Parathyroid adenoma (tissue), 2 donors: ENCODE results near the gene USP49.

ENCODE experiments used
- H2AFZ ChIP-seq: fragments of 300-600 bp; sonication (generic); one replicate; pipeline ENCODE4 v1.7.0; 2017; ENCODE audit warnings: antibody characterized with exemption, mild to moderate bottlenecking
- H3K27ac ChIP-seq: fragments of 300-600 bp; sonication (generic); one replicate; pipeline ENCODE4 v1.7.0; 2017
- H3K27me3 ChIP-seq: fragments of 300-600 bp; sonication (generic); one replicate; pipeline ENCODE4 v1.7.0; 2017; ENCODE audit warnings: low read length; ENCODE audit not compliant: control insufficient read depth, insufficient read depth
- H3K36me3 ChIP-seq: fragments of 300-600 bp; sonication (generic); one replicate; pipeline ENCODE4 v1.7.0; 2017; ENCODE audit warnings: low read length; ENCODE audit not compliant: control insufficient read depth, insufficient read depth
- H3K4me1 ChIP-seq: fragments of 300-600 bp; sonication (generic); one replicate; pipeline ENCODE4 v1.7.0; 2017; ENCODE audit warnings: control low read depth
- H3K4me2 ChIP-seq: fragments of 300-600 bp; sonication (generic); one replicate; pipeline ENCODE4 v1.7.0; 2017; ENCODE audit warnings: low read length
- H3K4me3 ChIP-seq: fragments of 300-600 bp; sonication (generic); one replicate; pipeline ENCODE4 v1.7.0; 2017; ENCODE audit warnings: low read depth, low read length
- H3K79me2 ChIP-seq: fragments of 300-600 bp; sonication (generic); one replicate; pipeline ENCODE4 v1.7.0; 2017; ENCODE audit warnings: control low read depth
- H3K9ac ChIP-seq: fragments of 300-600 bp; sonication (generic); one replicate; pipeline ENCODE4 v1.7.0; 2017; ENCODE audit warnings: mild to moderate bottlenecking
- H3K9me3 ChIP-seq: fragments of 300-600 bp; sonication (generic); one replicate; pipeline ENCODE4 v1.7.0; 2017; ENCODE audit warnings: low read length; ENCODE audit not compliant: control insufficient read depth
- CTCF ChIP-seq: fragments of 300-600 bp; sonication (generic); IDR thresholded peaks from one replicate; pipeline ENCODE4 v1.7.0; 2017; ENCODE audit warnings: antibody characterized with exemption, mild to moderate bottlenecking
- donor health status: primary hyperparathyroidism.

Gene USP49

GRCh38 chr6:41878246-41878645 lies 16.9 kb downstream of the USP49 start:
- H3K27me3 ChIP-seq, result no peaks in the 10 kb centered on the region
- H3K4me2 ChIP-seq, result no peak overlapping the region
- no peak for TF ChIP-seq CTCF
- no peaks in the 10 kb centered on the region for H3K9me3 ChIP-seq
- no peak overlapping the region for H3K4me3 ChIP-seq
- H3K4me1 ChIP-seq, result no peaks in the 10 kb centered on the region
- H3K79me2 ChIP-seq, result no peaks in the 10 kb centered on the region
- H2AFZ ChIP-seq, result no peak overlapping the region
- H3K9ac ChIP-seq, result no peak overlapping the region
- H3K27ac ChIP-seq, result no peak overlapping the region
- H3K36me3 ChIP-seq, result no peaks in the 10 kb centered on the region

GRCh38 chr6:41877051-41877680 lies 18.0 kb downstream of the USP49 start:
- H2AFZ ChIP-seq, result no peak overlapping the region
- H3K9ac ChIP-seq, result no peak overlapping the region
- H3K27ac ChIP-seq, result no peak overlapping the region
- H3K4me3 ChIP-seq, result no peak overlapping the region
- H3K4me1 ChIP-seq, result no peaks in the 10 kb centered on the region
- TF ChIP-seq CTCF, result no peak
- no peaks in the 10 kb centered on the region for H3K27me3 ChIP-seq
- H3K36me3 ChIP-seq, result no peaks in the 10 kb centered on the region
- H3K79me2 ChIP-seq, result no peaks in the 10 kb centered on the region
- no peaks in the 10 kb centered on the region for H3K9me3 ChIP-seq
- H3K4me2 ChIP-seq, result no peak overlapping the region

- H3K9ac ChIP-seq, result no peak overlapping the region
- H3K4me3 ChIP-seq, result no peak overlapping the region
- H3K36me3 ChIP-seq, result no peaks in the 10 kb centered on the region
Measured at GRCh38 chr6:41874741-41875140, 20.4 kb downstream of the USP49 start.

GRCh38 chr6:41872147-41872546 lies 23.0 kb downstream of the USP49 start:
- no peaks in the 10 kb centered on the region for H3K36me3 ChIP-seq
- H3K9me3 ChIP-seq, result no peaks in the 10 kb centered on the region
- TF ChIP-seq CTCF, result no peak
- no peak overlapping the region for H3K4me3 ChIP-seq
- H3K4me2 ChIP-seq, result no peak overlapping the region
- H3K79me2 ChIP-seq, result no peaks in the 10 kb centered on the region
- H3K27ac ChIP-seq, result no peak overlapping the region
- no peaks in the 10 kb centered on the region for H3K27me3 ChIP-seq
- H3K4me1 ChIP-seq, result no peaks in the 10 kb centered on the region
- no peak overlapping the region for H2AFZ ChIP-seq
- no peak overlapping the region for H3K9ac ChIP-seq

More at GRCh38 chr6:41874741-41875140, 20.4 kb downstream of the USP49 start:
- H2AFZ ChIP-seq, result no peak overlapping the region
- H3K27ac ChIP-seq, result no peak overlapping the region
- no peak overlapping the region for H3K4me2 ChIP-seq
- H3K4me1 ChIP-seq, result no peaks in the 10 kb centered on the region
- H3K9me3 ChIP-seq, result no peaks in the 10 kb centered on the region
- TF ChIP-seq CTCF, result no peak
- H3K79me2 ChIP-seq, result no peaks in the 10 kb centered on the region
- no peaks in the 10 kb centered on the region for H3K27me3 ChIP-seq

DNA sequence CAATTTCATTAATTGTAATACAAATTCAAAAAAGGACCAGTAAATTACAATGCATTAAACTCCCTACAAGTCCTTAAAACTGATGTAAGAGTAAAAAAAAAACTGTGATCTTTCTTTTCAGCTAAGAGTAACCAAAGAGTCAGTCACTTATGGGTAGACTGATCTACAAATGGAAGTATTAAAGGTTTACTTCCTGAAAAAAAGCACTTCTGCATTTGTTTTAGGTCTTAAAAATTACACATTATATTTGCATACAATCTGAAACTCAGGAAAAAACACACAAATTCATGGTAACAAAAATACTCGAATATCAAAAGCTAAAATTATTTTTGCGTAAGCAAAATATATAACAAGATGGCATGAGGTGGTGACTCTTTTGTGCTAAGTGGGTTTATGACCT lies 23.5 kb downstream of the USP49 start:
- H3K36me3 ChIP-seq, result no peaks in the 10 kb centered on the region
- H3K79me2 ChIP-seq, result no peaks in the 10 kb centered on the region
- no peak overlapping the region for H3K27ac ChIP-seq
- no peak overlapping the region for H3K4me2 ChIP-seq
- no peaks in the 10 kb centered on the region for H3K27me3 ChIP-seq
- no peaks in the 10 kb centered on the region for H3K9me3 ChIP-seq
- TF ChIP-seq CTCF, result no peak
- H3K4me3 ChIP-seq, result no peak overlapping the region
- no peak overlapping the region for H3K9ac ChIP-seq
- no peak overlapping the region for H2AFZ ChIP-seq
- H3K4me1 ChIP-seq, result no peaks in the 10 kb centered on the region
